ENCODE data around the gene NKD2.

NKD2 gene

DNA sequence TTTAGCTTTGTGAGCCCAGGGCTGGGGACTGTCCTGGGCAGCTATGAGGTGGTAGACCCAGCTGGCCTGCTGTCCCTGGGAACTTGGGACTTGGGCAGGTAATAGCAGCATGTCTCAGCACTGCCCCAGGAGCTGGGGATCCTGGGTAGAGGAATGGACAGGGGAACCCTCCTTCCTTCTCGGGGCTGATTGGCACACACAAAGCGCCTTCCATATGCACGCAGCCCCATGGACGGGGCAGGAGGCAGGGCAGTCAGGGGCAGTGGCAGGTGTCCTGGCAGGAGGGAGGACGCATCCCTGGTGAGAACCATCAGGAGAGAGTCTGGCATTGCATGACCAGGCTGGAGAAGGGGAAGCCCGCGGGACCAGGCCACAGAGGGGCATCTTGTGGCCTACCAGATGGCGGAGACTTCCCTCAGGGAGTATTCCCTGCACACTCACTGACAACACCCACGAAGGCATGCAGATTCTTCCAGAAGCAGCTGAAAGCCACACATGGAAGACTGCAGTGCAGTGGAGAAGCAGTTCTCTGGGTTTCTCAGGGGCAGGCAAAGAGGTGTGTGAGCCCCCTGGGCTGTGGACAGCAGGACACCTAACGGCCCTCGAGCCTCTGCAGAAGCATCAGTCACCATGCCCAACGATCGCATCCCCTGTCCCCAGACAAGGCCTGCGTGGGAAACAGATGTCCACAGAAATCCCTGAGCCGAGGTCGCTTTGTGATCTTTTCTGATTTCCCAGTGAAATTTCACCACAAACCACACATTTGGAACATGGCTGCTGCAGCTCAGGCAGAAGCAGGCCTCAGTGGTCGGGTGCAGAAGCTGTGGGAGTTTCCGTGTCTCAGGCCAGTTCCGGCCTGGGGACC is 7.0 kb upstream of the NKD2 start:
- DNase-seq = no peak

DNA sequence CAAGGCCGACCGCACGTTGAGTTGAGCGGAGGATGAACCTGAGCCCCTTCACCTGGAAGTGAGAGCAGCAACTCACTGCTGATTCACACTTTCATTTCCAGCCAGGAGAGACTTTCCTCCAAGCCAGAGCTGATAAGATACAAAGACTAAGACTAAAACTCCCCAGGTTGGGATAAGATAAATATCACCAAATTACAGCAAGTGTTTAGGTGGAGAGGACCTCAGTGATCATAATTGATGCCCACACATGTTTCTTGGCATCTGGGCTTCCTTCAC is 6.4 kb upstream of the NKD2 start:
- DNase-seq = no peak

DNA sequence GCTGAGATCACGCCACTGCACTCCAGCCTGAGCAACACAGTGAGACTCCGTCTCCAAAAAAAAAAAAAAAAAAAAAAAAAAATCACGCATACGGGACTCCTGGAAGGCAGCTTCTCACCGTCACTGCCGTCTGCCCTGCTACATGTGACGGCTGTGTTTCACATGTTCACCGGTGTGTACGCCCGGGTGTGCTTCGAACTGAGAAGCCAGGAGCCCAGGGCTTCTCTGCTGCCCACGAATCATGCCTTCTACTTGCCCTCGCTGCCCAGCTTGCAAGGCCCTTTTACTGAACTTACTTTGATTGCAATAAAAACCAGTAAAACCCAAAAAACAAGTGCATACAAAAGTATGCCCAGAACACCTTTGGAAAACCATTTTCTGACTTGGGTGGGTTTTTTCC is 5.8 kb upstream of the NKD2 start:
- DNase-seq = no peak

DNA sequence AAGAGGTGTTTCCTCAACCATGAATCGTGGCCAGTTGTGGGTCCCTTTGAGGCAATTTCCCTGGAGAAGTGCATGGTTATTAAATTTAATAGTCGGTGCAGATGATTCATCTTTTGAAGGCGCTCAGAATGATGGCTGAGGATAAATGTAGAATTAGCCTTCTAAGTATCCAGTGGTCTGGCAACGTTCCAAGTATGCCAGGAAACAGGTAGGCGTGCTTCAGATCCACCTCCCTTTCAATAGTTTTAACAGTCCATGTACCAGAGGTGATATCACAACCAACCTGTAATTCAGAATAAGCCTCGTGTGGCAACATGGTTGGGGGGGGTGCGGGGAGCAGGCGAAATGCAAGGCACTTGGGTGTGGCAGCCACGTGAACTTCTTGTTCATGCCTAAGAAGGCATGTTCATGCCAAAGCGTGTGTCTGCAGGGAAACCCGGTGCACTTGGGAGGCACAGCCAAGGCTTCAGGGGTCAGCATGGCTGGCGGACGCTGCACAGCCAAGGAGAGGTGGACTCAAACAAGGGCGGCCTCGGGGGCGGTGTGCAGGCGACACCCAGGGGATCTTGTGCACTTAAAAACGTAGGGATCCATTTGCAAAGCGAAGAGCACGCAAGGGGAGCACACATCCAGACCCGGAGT is 5.2 kb upstream of the NKD2 start:
- peak in 1 of 2 experiments; percentile 45 for DNase-seq

DNA sequence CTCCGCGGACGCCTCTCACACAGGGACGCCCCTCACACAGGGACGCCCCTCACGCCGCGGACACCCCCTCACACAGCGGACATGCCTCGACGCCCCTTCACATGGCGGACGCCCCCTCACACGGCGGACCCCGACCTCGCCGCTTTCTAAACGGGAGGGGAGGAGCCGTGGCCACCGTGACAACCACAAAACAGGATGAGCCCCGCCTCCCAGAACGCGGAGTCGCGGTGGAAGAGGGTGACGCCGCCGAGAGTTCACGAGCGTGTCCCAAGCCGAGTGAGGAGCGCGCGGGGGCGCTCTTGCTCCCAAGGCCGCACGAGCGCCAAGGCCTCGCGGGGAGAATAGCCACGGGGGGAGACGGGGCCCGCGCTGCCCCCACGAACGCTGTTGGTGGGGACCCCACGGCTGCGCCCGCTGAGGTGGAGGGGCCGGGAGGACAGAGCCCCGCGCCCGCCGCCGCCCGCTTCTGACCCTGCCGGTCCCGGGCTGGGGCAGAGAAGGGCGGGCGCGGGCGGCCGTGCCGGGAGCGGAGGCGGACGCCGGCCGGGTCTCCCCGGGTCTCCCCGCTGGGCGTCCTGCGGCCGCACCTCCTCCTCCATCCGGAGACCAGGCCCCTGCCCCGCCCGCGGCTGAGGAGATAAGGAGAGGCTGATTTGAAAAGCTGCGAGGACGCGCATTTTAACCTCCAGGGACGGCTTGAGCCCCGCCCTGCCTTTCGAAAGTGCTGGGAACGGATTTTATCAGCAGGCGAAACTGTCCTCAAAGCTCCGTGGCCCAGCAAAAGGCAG is 3.9 kb upstream of the NKD2 start:
- DNase-seq = peak; percentile 49 to 69

GRCh38 chr5:1005249-1005851 is 3.3 kb upstream of the NKD2 start:
- DNase-seq = no peak

GRCh38 chr5:1005904-1006655 is 2.5 kb upstream of the NKD2 start:
- DNase-seq = no peak

DNA sequence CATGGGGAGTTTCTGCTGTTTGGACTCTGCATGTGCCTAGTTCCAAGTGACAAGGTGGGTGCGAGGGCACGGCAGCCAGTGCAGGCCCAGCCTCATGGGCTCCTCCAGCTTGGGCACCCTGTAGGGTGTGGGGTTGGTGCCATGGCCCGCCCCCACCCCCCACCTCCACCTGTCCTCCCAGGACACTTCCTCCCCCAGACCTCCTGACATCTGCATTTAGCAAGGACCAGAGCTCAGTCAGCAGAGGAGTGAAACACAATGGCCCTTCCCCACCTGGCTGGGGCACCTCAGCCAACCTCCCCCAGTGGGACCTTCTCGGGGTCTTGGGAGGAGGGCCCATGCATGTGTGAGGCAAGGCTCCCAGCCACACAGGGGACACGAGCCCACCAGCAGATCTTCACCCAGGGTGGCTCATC is 1.9 kb upstream of the NKD2 start:
- no peak for DNase-seq

DNA sequence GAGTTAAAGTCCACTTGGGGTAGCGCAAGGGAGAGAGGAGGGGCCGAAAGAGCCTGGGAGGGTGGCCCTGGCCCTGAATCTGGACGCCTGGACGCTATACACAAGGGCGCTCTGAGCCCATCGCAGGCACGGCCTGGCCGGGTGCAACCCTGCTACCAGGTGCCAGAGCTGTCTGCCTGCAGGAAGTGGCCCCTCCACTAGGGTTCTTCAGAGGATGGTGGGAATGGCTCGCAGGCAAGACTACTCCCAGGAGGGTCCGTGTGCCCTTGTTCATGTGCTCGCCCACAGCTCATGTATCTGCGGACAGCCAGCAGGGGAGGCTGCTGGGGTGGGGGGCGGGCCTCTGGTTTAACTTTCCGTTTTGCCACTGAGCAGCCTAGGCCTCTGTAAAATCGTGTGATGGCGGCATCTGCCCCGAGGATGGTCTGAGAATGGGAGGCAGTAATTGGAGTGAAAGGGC is 1.4 kb upstream of the NKD2 start:
- DNase-seq = no peak

- DNase-seq = no peak
Observed at GRCh38 chr5:1007681-1008450, 736 bp upstream of the NKD2 start.

- DNase-seq = no peak
Observed at GRCh38 chr5:1009359-1010180, 968 bp downstream of the NKD2 start.

GRCh38 chr5:1010181-1010510 is 1.5 kb downstream of the NKD2 start:
- DNase-seq = peak in 1 of 2 experiments; percentile 38

GRCh38 chr5:1010641-1011046 is 2.0 kb downstream of the NKD2 start:
- DNase-seq = no peak

DNA sequence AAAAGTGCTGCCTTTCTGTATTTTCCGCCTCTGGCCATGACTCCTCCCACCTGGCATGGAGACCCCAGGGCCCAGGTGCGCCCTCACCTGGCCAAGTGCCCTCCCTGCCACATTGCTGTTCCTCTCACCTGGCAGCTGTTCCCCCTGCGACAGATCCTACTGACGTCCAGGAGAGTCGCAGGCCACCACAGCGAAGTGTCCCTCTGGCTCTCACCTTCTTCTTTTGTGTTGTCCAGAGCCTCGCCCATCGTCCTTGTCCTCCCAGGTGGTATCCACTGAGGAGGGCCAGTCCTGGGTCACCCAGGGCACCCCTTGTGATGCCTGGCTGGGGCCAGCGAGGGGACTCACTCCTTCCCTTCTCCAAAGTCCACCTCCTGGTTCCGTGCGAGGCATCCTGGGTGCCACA is 2.6 kb downstream of the NKD2 start:
- peak in 1 of 2 experiments; percentile 60 for DNase-seq

- peak; percentile 23 to 66 for DNase-seq
Observed at GRCh38 chr5:1011741-1012312, 3.2 kb downstream of the NKD2 start.

GRCh38 chr5:1012313-1012841 is 3.8 kb downstream of the NKD2 start:
- DNase-seq = no peak

DNA sequence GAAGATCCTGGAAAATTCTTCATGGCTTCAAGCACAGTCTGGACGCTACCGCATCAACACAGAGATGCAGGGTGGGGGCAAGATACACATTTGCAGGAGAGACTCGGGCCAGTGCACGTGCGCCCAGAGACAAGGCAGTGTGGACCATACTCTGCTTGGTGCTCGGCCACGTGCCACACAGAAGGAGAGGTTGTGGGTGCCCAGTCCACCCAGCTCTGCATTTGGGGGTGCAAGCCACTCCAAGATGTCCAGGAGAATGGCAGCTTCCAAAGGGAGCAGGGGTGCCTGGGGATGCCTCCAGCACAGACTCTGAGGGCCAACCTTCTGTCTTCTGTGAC is 4.3 kb downstream of the NKD2 start:
- no peak for DNase-seq

DNA sequence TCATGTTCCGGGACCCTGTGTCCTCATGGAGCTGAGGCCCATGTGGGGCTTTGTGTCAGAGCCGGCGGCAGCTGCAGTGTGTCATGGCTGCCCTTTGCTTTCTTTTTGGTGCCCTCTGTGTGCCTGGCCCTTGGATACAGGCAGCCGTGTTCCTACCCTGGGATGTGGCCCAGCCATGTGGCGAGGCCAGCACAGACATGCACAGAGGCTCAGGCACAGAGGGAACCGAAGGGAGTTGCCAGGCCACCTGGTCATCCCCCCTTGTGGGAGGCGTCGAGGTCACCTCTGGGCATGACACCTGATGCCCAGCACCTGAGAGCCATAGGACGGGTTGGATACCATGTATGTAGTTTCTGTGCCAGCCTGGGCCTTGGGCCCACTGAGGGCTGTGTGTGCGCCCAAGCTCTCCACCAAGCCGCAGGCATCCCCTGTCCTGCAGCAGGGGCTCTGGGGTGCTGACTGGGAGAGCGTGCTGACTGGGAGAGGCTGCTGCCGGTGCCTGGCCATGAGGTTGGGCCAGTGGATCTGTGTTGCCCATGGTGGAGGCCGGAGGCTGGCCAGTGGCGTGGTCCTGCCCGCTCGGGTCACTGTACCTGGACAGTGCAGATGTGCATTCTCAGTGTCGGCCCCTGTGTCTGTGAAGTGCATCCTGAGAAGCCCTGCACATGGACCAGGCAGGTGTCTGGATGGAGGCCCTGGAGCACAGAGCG is 4.8 kb downstream of the NKD2 start:
- no peak for DNase-seq

DNA sequence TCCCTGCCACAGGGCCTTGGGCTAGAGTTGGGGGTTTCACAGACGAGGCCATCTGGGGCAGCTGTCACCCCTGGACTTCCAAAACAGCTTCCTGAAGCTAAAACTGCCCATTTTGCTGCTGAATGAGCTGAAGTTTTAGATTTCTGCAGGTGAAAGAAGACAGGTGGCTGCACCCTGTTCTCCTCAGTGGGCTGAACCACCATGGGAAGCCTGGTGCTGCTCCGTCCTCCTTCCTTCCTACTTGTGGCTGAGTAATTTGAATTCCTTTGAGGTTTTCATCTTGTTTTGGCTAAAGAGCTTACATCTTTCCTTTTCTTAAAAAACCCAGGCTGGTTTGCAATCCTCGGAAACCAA is 5.3 kb downstream of the NKD2 start:
- no peak for DNase-seq

GRCh38 chr5:1014346-1014745 is 5.7 kb downstream of the NKD2 start:
- no peak for DNase-seq
